Spleen (tissue), 11 donors: ENCODE results near the gene TRPC6. TPM values are rescaled to one million over a fixed set of nuclear protein-coding genes. Genes with fewer than 3 reads are reported as not detected.

ENCODE experiments used
- DNase-seq: peaks from one replicate; pipeline ENCODE4 v3.0.0-alpha.2; 2020
- H3K27ac ChIP-seq, 8 donors: fragments of 200-600 bp; sonication (generic) in 7 of 8; 1 replicate in 4 of 8; 2 replicates in 4 of 8; pipeline versions ENCODE4 v1.5.0 to v1.8.0; 2016 to 2021; ENCODE audit warnings: inconsistent platforms in 4 of 8, mild to moderate bottlenecking in 4 of 8, moderate library complexity in 1 of 8
- H3K27me3 ChIP-seq, 7 donors: fragments of 200-600 bp; sonication (generic) in 6 of 7; replicated peaks in 1 of 7; 1 replicate in 4 of 7; 2 replicates in 3 of 7; pipeline versions ENCODE4 v1.5.0 to v1.8.0; 2016 to 2021; ENCODE audit warnings: inconsistent platforms in 3 of 7, mild to moderate bottlenecking in 1 of 7
- H3K36me3 ChIP-seq, 6 donors: fragments of 200-600 bp; sonication (generic) in 5 of 6; 1 replicate in 4 of 6; 2 replicates in 2 of 6; pipeline versions ENCODE4 v1.5.0 to v1.8.0; 2016 to 2021; ENCODE audit warnings: inconsistent platforms in 2 of 6
- H3K4me1 ChIP-seq, 6 donors: fragments of 200-600 bp; sonication (generic) in 5 of 6; 1 replicate in 3 of 6; 2 replicates in 3 of 6; pipeline versions ENCODE4 v1.5.0 to v1.8.0; 2016 to 2021; ENCODE audit warnings: inconsistent platforms in 3 of 6
- H3K4me3 ChIP-seq, 8 donors: fragments of 200-600 bp; sonication (generic) in 7 of 8; 1 replicate in 4 of 8; 2 replicates in 4 of 8; pipeline versions ENCODE4 v1.5.0 to v1.8.0; 2016 to 2021; ENCODE audit warnings: inconsistent platforms in 4 of 8, mild to moderate bottlenecking in 4 of 8, moderate library complexity in 2 of 8
- H3K9me3 ChIP-seq, 8 donors: fragments of 200-600 bp; sonication (generic) in 7 of 8; 1 replicate in 4 of 8; 2 replicates in 4 of 8; pipeline versions ENCODE4 v1.5.0 to v1.8.0; 2016 to 2021; ENCODE audit warnings: inconsistent platforms in 4 of 8
- POLR2A ChIP-seq, 3 donors: fragments of 450-650 bp; IDR thresholded peaks; one replicate each; pipeline ENCODE4 v1.5.1; 2017; ENCODE audit warnings: antibody characterized with exemption in 3 of 3, mild to moderate bottlenecking in 1 of 3
- POLR2AphosphoS5 ChIP-seq, 3 donors: sonication (generic); formaldehyde crosslinking; IDR thresholded peaks; one replicate each; pipeline ENCODE4 v1.5.1; 2017; ENCODE audit warnings: antibody characterized with exemption in 3 of 3
- WGBS, 5 donors: extraction: QIAGEN DNeasy Blood & Tissue Kit in 3 of 5; methylation state at CpG; one replicate each; pipeline versions ENCODE4 v1.1.5 to v1.1.7; 2013 to 2018; 5-methylcytosine and 5-hydroxymethylcytosine counted together
- intact Hi-C: fragments of 100-400 bp; cut with DNase I; formaldehyde crosslinking; loops from one replicate; pipeline ENCODE4 v1.15.0; 2023; ENCODE audit warnings: low total_unique reads
- polyA plus RNA-seq, 3 donors: library from polyadenylated mRNA; stranded (reverse); fragments of 200-250 nt; gene quantifications; one replicate each; pipeline ENCODE4 v1.2.1, GENCODE V29; 2013
- total RNA-seq, 7 donors: library from RNA; depleted of rRNA in 3 of 7; stranded (reverse); fragments of >200 nt in 3 of 7; fragmentation: NEBNext Ultra II Directional in 4 of 7; extraction: Animal tissue kit (Norgen Biotek cat#: 25700) in 4 of 7; gene quantifications; one replicate each; pipeline versions ENCODE4 v1.1.0 to v1.2.1, GENCODE V29; 2016 to 2021
- TF ChIP-seq, protein P1 (sequence below), 11 experiments: fragments of 200-600 bp in 7 of 11; fragments of 450-650 bp in 4 of 11; sonication (generic) in 4 of 11; IDR thresholded peaks in 8 of 11; conservative IDR thresholded peaks in 3 of 11; 1 replicate in 7 of 11; 2 replicates in 4 of 11; pipeline versions ENCODE4 v1.4.0 to v1.8.0; 2016 to 2021; ENCODE audit warnings: antibody characterized with exemption in 11 of 11, inconsistent platforms in 4 of 11, mild to moderate bottlenecking in 1 of 11
- donor health status: healthy with polysubstance abuse.
- donor health status: DM: no; HTN: no; CAD: no; lungs with moderate emphysema.
- donor health status: DM: no; HTN: no; CAD: no.
- donor health status: Bipolar disorder and iron deficiency.
- donor health status: healthy.
- donor health status: DM: no; HTN: no; CAD: no.
- donor health status: DM: yes; HTN: yes; CAD: no.

TRPC6 gene
- total and polyA plus RNA-seq, 10 donors = 0.30 to 6.6 (median 2.3) TPM

DNA sequence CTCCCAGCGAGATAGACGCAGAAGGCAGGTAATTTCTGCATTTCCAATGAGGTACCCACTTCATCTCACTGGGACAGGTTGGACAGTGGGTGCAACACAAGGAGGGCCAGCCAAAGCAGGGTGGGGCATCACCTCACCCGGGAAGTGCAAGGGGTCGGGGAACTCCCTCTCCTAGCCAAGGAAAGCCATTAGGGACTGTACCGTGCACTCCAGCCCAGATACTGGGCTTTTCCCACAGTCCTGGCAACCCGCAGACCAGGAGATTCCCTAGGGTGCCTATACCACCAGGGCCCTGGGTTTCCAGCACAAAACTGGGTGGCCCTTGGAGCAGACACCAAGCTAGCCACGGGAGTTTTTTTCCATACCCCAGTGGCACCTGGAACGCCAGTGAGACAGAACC lies 17.2 kb downstream of the TRPC6 start:
- Histone ChIP-seq H3K4me1 (no peaks in the 10 kb centered on the region), H3K9me3 (peaks cover 0 to 10% (median 4%) of the 10 kb centered on the region in 8 donors), H3K36me3 (no peaks in the 10 kb centered on the region), H3K27ac (no peak overlapping the region), H3K27me3 (no peaks in the 10 kb centered on the region), H3K4me3 (no peak overlapping the region)
- DNase-seq = no peak
- WGBS, 5 donors = 71 to 87% (median 78%) methylated on average over 6 to 8 of the region's 8 CpGs
- intact Hi-C loops = no loop called here
- TF ChIP-seq, protein P1, sequence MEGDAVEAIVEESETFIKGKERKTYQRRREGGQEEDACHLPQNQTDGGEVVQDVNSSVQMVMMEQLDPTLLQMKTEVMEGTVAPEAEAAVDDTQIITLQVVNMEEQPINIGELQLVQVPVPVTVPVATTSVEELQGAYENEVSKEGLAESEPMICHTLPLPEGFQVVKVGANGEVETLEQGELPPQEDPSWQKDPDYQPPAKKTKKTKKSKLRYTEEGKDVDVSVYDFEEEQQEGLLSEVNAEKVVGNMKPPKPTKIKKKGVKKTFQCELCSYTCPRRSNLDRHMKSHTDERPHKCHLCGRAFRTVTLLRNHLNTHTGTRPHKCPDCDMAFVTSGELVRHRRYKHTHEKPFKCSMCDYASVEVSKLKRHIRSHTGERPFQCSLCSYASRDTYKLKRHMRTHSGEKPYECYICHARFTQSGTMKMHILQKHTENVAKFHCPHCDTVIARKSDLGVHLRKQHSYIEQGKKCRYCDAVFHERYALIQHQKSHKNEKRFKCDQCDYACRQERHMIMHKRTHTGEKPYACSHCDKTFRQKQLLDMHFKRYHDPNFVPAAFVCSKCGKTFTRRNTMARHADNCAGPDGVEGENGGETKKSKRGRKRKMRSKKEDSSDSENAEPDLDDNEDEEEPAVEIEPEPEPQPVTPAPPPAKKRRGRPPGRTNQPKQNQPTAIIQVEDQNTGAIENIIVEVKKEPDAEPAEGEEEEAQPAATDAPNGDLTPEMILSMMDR (IDR thresholded peaks at IDR 0.05 in 8 of 11, conservative IDR thresholded peaks at IDR 0.05 in 3 of 11) = no peak
- TF ChIP-seq POLR2A (IDR thresholded peaks at IDR 0.05) (no peak), POLR2AphosphoS5 (IDR thresholded peaks at IDR 0.05) (no peak)

DNA sequence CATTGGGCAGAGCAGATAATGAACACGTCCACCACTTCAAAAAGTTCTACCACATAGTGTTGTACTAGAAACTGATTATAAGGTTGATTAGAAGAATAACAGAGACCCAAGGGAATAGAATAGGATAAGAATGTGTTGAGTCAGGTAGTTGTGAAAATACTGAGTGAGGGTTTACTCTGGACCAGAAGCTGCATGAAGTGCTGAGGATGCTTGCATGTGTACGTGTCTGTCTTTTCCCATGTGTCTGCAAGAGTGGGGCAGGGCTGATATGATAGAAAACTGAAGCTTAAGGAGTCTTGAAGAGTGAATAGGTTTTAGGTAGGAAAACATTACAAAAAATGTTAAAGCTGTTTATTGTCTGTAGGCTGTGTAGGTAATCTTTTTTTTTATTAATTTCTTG lies 20.6 kb downstream of the TRPC6 start:
- TF ChIP-seq, protein P1 (IDR thresholded peaks at IDR 0.05 in 8 of 11, conservative IDR thresholded peaks at IDR 0.05 in 3 of 11) = no peak
- no peak for TF ChIP-seq POLR2A (IDR thresholded peaks at IDR 0.05)
- intact Hi-C loops = no loop called here
- WGBS, 5 donors = 77 to 95% (median 88%) methylated on average over 2 of the region's 2 CpGs
- Histone ChIP-seq H3K4me3 (no peak overlapping the region), H3K36me3 (no peaks in the 10 kb centered on the region), H3K9me3 (peaks cover 0 to 5% (median 0%) of the 10 kb centered on the region in 8 donors), H3K4me1 (no peaks in the 10 kb centered on the region), H3K27ac (no peak overlapping the region), H3K27me3 (no peaks in the 10 kb centered on the region)
- DNase-seq = no peak

DNA sequence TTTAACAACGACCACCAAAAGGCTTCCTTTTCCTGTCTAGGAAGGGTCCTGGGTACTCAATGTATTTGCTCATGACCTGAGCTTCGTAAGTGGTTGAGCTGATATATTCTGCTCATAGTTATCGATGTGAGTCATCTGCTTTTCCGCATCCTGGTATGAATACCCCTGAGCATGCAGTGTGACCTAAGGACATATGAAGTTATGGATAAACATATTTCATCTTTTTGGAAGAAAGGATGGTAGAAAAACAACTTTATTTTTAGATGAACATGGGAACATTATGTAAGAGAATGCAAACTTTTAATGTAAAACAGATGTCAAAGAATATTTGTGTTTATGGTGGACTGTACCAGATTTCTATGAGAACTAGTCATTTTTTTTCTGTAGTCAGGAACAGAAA lies 28.4 kb downstream of the TRPC6 start:
- Histone ChIP-seq H3K36me3 (no peaks in the 10 kb centered on the region), H3K9me3 (no peaks in the 10 kb centered on the region), H3K27me3 (no peaks in the 10 kb centered on the region), H3K27ac (no peak overlapping the region), H3K4me1 (peaks cover 0 to 19% (median 9%) of the 10 kb centered on the region in 6 donors), H3K4me3 (no peak overlapping the region)
- intact Hi-C loops = no loop called here
- 68 to 81% (median 75%) methylated on average over 4 of the region's 4 CpGs for WGBS, 5 donors
- no peak for DNase-seq
- no peak for TF ChIP-seq POLR2AphosphoS5 (IDR thresholded peaks at IDR 0.05)
- TF ChIP-seq, protein P1 (IDR thresholded peaks at IDR 0.05 in 8 of 11, conservative IDR thresholded peaks at IDR 0.05 in 3 of 11) = no peak

DNA sequence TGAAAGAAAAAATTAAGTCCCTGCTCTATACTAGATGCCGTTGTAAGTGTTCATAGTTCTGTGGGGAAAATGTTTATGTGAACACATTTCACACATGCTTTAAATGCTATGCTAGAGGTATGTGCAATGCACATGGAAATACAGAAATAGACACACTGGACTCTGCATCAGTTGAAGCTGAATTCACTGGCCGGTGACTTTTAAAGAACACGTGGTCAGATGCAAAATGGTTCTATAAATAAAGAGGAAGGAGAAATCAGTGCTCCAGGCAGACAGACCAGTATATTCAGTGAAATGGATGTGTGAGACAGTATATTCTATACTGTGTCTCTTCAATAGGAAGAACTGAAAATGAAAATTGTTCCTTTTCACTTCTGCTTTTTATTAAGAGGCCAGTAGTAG lies 29.9 kb downstream of the TRPC6 start:
- Histone ChIP-seq H3K27me3 (no peaks in the 10 kb centered on the region), H3K4me1 (peaks cover 0 to 19% (median 9%) of the 10 kb centered on the region in 6 donors), H3K4me3 (no peak overlapping the region), H3K27ac (peak overlapping the region in 2 of 8 donors; percentile 14 to 23), H3K9me3 (no peaks in the 10 kb centered on the region), H3K36me3 (no peaks in the 10 kb centered on the region)
- intact Hi-C loops = no loop called here
- DNase-seq = no peak
- WGBS, 5 donors = 36 to 48% (median 42%) methylated on average over 3 of the region's 3 CpGs
- TF ChIP-seq POLR2A (IDR thresholded peaks at IDR 0.05) (no peak), POLR2AphosphoS5 (IDR thresholded peaks at IDR 0.05) (no peak)
- TF ChIP-seq, protein P1 (IDR thresholded peaks at IDR 0.05 in 8 of 11, conservative IDR thresholded peaks at IDR 0.05 in 3 of 11) = no peak
